ENCODE results near the gene NOL4L. TPM values are rescaled to one million over a fixed set of nuclear protein-coding genes. Genes with fewer than 3 reads are reported as not detected.
A peak's percentile ranks its signal among the peaks of the same experiment; 100 is the strongest.

NOL4L gene
- polyA plus RNA-seq, 3 donors = 1.1 to 30.9 (median 2.8) TPM

DNA sequence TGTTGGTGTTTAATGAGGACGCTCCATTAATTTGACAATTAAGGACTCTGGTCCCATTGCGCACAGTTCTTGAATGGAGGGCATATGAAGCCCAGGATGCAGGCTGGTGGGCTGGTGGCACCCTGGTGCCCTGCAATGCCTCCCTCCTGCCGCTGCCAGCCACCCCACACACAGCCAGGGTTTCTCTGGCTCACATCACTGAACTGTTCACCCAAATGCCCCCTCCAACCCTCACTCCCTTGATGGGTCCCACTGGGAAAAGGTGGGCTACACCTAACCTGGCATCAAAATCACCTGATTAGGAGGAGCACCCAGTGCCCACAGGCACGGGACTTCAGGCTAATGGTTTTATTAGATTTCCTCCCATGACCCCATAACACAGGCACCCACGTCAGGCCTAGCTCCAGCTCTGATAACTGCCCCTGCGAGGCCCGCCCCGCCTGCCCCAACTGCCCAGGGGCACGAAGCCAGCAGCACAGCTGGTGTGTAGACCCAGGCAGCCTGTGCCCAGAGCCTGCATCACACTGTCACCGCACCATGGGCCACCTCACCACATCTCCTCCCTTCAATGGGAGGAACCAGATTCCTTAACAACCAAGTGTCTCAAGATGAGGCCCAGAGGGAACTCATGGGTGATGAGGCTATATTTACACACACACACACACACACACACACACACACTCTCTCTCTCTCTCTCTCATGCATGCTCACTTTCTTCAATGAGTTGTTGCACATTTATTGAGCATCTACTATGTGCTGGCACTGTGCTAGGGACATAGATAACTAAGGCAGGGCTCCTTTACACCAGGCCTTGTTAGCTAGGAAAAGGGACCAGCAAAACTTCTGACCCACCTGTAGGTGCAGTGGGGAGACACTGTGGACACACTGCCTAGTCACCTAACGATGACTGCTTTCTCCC lies 107.3 kb downstream of the NOL4L start:
- Mint-ChIP-seq H3K36me3 (peaks cover 3 to 15% of the 10 kb centered on the region in 2 donors), H3K4me1 (peaks cover 75% of the 10 kb centered on the region), H3K9me3 (peaks cover 0 to 2% (median 0%) of the 10 kb centered on the region in 7 donors), H3K4me3 (no peak overlapping the region), H3K27ac (peak overlapping the region in 2 of 7 donors; percentile 12 to 26), H3K27me3 (ENCODE audit: low read depth in 3 of 3) (peaks cover 3 to 11% (median 4%) of the 10 kb centered on the region in 3 donors)
- no peak overlapping the region for H3K27ac ChIP-seq (ENCODE audit: low read depth in 1 of 2, low read length in 2 of 2)
- H4K20me1 ChIP-seq (ENCODE audit: insufficient read depth, low read length) = peaks cover 93% of the 10 kb centered on the region
- no peaks in the 10 kb centered on the region for H3K9me3 ChIP-seq (replicated peaks in 1 of 2; ENCODE audit: control insufficient read depth in 1 of 2, insufficient read depth in 1 of 2, low read length in 2 of 2)
- peaks cover 55 to 84% of the 10 kb centered on the region in 2 donors for H3K4me1 ChIP-seq (ENCODE audit: control insufficient read depth in 1 of 2, insufficient read depth in 2 of 2, low read length in 2 of 2)
- no peaks in the 10 kb centered on the region for H3K27me3 ChIP-seq (ENCODE audit: control insufficient read depth in 2 of 2, insufficient read depth in 2 of 2, low read length in 2 of 2)
- H3K4me2 ChIP-seq (replicated peaks; ENCODE audit: extremely low read depth, low read length, poor library complexity, severe bottlenecking) = no peak overlapping the region
- no peak overlapping the region for H3K9ac ChIP-seq (ENCODE audit: insufficient read depth, low read length, poor library complexity, severe bottlenecking)
- peaks cover 77% of the 10 kb centered on the region for H3K79me2 ChIP-seq (ENCODE audit: insufficient read depth, low read length)
- TF ChIP-seq, protein P1, sequence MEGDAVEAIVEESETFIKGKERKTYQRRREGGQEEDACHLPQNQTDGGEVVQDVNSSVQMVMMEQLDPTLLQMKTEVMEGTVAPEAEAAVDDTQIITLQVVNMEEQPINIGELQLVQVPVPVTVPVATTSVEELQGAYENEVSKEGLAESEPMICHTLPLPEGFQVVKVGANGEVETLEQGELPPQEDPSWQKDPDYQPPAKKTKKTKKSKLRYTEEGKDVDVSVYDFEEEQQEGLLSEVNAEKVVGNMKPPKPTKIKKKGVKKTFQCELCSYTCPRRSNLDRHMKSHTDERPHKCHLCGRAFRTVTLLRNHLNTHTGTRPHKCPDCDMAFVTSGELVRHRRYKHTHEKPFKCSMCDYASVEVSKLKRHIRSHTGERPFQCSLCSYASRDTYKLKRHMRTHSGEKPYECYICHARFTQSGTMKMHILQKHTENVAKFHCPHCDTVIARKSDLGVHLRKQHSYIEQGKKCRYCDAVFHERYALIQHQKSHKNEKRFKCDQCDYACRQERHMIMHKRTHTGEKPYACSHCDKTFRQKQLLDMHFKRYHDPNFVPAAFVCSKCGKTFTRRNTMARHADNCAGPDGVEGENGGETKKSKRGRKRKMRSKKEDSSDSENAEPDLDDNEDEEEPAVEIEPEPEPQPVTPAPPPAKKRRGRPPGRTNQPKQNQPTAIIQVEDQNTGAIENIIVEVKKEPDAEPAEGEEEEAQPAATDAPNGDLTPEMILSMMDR (IDR thresholded peaks at IDR 0.05) = no peak
- no peak for DNase-seq
- no peak overlapping the region for H2AFZ ChIP-seq (ENCODE audit: insufficient read depth, low read depth, low read length, poor library complexity, severe bottlenecking)
- H3K4me3 ChIP-seq (replicated peaks in 1 of 3; ENCODE audit: low read depth in 2 of 3, low read length in 3 of 3) = no peak overlapping the region
- H3K36me3 ChIP-seq (replicated peaks in 1 of 2; ENCODE audit: control insufficient read depth in 1 of 2, insufficient read depth in 2 of 2, low read length in 2 of 2) = peaks cover 0 to 12% of the 10 kb centered on the region in 2 donors
- WGBS (ENCODE audit: insufficient coverage) = 89% methylated on average over 8 of the region's 11 CpGs
- intact Hi-C loops (cut with micrococcal nuclease) = no loop called here

DNA sequence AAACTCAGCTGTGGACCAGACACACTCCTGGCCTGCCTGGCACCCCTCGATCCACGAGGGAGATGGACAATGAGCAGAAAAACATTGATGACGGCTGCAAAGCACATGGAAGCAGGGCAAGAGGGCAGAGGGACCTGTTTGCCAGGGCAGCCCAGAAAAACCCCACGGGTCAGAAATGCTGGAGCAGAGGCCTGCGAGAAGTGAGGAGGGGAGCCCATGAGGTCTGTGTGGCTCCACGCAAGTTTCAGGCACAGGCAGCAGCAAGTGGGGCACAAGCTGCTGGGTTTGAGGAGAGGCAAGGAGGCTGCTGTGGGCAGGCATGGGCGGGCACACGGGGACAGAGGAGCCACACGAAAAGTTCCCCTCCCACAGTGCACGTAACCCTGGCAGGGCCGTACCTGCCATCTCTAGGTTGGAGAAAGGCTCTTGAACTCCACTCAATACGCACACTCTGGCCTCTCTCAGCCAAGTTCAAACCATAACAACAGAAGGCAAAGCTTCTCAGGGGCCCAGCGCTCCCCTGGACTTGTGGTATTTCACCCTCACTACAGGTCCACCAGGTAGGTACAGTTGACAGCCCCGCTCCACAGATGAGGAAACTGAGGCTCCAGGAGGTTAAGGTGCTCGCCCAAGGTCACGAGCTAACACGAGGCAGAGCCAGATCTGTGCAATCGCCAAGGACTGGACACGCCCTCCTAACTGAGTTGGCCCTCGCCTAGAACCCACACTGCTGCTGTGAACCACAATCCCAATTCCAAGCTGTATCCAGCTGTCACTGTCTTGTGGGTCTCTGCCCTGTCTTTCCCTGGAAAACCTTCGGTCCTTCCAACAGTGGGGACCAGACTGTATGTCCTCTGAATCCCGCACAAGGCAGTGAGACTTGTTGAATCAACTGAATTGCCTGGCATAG lies 108.2 kb downstream of the NOL4L start:
- H3K4me3 Mint-ChIP-seq = peak overlapping the region in 1 of 2 donors; percentile 78
- TF ChIP-seq, protein P1 (IDR thresholded peaks at IDR 0.05) = no peak
- H3K27ac Mint-ChIP-seq = peak overlapping the region in 1 of 7 donors; percentile 12
- Histone ChIP-seq H3K9me3 (replicated peaks in 1 of 2; ENCODE audit: control insufficient read depth in 1 of 2, insufficient read depth in 1 of 2, low read length in 2 of 2) (no peaks in the 10 kb centered on the region), H3K9ac (ENCODE audit: insufficient read depth, low read length, poor library complexity, severe bottlenecking) (no peak overlapping the region), H3K4me1 (ENCODE audit: control insufficient read depth in 1 of 2, insufficient read depth in 2 of 2, low read length in 2 of 2) (peaks cover 52 to 78% of the 10 kb centered on the region in 2 donors), H3K27ac (ENCODE audit: low read depth in 1 of 2, low read length in 2 of 2) (no peak overlapping the region), H2AFZ (ENCODE audit: insufficient read depth, low read depth, low read length, poor library complexity, severe bottlenecking) (no peak overlapping the region), H3K27me3 (ENCODE audit: control insufficient read depth in 2 of 2, insufficient read depth in 2 of 2, low read length in 2 of 2) (no peaks in the 10 kb centered on the region), H4K20me1 (ENCODE audit: insufficient read depth, low read length) (peaks cover 97% of the 10 kb centered on the region), H3K79me2 (ENCODE audit: insufficient read depth, low read length) (peaks cover 74% of the 10 kb centered on the region), H3K4me3 (replicated peaks in 1 of 3; ENCODE audit: low read depth in 2 of 3, low read length in 3 of 3) (no peak overlapping the region), H3K4me2 (replicated peaks; ENCODE audit: extremely low read depth, low read length, poor library complexity, severe bottlenecking) (peak overlapping the region; percentile 70), H3K36me3 (replicated peaks in 1 of 2; ENCODE audit: control insufficient read depth in 1 of 2, insufficient read depth in 2 of 2, low read length in 2 of 2) (peaks cover 0 to 20% of the 10 kb centered on the region in 2 donors)
- peaks cover 6 to 18% of the 10 kb centered on the region in 2 donors for H3K36me3 Mint-ChIP-seq
- DNase-seq = no peak
- intact Hi-C loops (cut with micrococcal nuclease) = no loop called here
- peaks cover 72% of the 10 kb centered on the region for H3K4me1 Mint-ChIP-seq
- WGBS (ENCODE audit: insufficient coverage) = 71% methylated on average over 18 of the region's 22 CpGs
- H3K27me3 Mint-ChIP-seq (ENCODE audit: low read depth in 3 of 3) = peaks cover 3 to 11% (median 4%) of the 10 kb centered on the region in 3 donors
- peaks cover 0 to 3% (median 0%) of the 10 kb centered on the region in 7 donors for H3K9me3 Mint-ChIP-seq

All from CD14-positive monocyte (primary cell).